Measurements from ENCODE around the gene ENTHD1. TPM values are rescaled to one million over a fixed set of nuclear protein-coding genes. Genes with fewer than 3 reads are reported as not detected.

Gene ENTHD1
- total RNA-seq, 1 experiment from 2014 or later: not detected

DNA sequence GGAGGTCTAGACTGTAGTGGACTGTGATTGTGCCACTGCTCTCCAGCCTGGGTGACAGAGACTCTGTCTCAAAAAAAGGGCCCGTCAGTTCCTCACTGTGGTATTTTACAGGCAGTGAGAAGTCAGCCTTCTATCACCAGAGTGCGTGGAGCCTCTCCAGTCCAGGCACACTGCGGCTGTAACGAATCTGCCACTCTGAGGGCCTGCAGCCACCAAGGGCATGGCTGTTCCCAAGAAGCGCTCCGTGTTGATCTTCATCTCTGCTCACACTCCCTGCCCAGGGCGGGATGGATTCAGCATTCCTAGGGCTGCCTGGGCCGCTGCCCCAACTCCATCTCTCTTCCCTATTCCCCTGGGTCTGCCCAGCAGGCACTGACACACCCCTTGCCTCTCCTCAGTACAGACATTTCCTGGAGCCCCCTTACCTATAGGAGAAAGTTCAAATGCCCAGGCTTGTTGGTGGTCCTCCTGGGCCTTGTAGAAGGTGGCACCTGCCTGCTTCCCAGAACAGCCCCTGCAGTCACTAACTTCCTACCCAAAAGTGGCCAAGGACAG is 174.6 kb downstream of the ENTHD1 start:
- no peak overlapping the region for H3K4me2 ChIP-seq (ENCODE audit: insufficient read depth, insufficient read length, low read length)
- H3K79me1 ChIP-seq (ENCODE audit: insufficient read depth, low read depth, low read length, poor library complexity, severe bottlenecking): no peaks in the 10 kb centered on the region
- H3K9ac ChIP-seq (ENCODE audit: extremely low read depth, insufficient read length, low read length): no peak overlapping the region
- H4K91ac ChIP-seq (ENCODE audit: insufficient read length, low read depth, low read length): no peak overlapping the region
- H3K27me3 ChIP-seq (ENCODE audit: insufficient read depth, low read length): no peaks in the 10 kb centered on the region
- Mint-ChIP-seq H3K9me3 (no peaks in the 10 kb centered on the region), H3K4me3 (no peak overlapping the region), H3K36me3 (ENCODE audit: insufficient read depth in 1 of 3, low read depth in 3 of 3) (no peaks in the 10 kb centered on the region), H3K27ac (no peak overlapping the region), H3K4me1 (peaks cover 13 to 19% of the 10 kb centered on the region in 2 experiments), H3K27me3 (ENCODE audit: low read depth) (peaks cover 13% of the 10 kb centered on the region)
- H3K4me1 ChIP-seq (ENCODE audit: insufficient read depth, low read length): no peaks in the 10 kb centered on the region
- no peaks in the 10 kb centered on the region for H3K79me2 ChIP-seq (ENCODE audit: insufficient read depth, low read length)
- no peak overlapping the region for H2AFZ ChIP-seq (ENCODE audit: low read length)
- H2AK5ac ChIP-seq (ENCODE audit: insufficient read length, low read length): no peak overlapping the region
- no peaks in the 10 kb centered on the region for H4K20me1 ChIP-seq (ENCODE audit: control insufficient read depth, insufficient read depth, insufficient read length)
- no peak overlapping the region for H4K8ac ChIP-seq (replicated peaks; ENCODE audit: insufficient read length, low read depth, low read length)
- no CpG with 5 or more reads among the region's 8 CpGs for WGBS (ENCODE audit: extremely low coverage, insufficient read length, low lambda C conversion rate)
- H3K27ac ChIP-seq (ENCODE audit: insufficient read length, low read depth, low read length): no peak overlapping the region
- no peak overlapping the region for H2BK12ac ChIP-seq (ENCODE audit: insufficient read length, low read depth, low read length)
- H2BK120ac ChIP-seq (ENCODE audit: low read depth, low read length, poor library complexity, severe bottlenecking): no peak overlapping the region
- no peak for DNase-seq
- TF ChIP-seq, protein P1, sequence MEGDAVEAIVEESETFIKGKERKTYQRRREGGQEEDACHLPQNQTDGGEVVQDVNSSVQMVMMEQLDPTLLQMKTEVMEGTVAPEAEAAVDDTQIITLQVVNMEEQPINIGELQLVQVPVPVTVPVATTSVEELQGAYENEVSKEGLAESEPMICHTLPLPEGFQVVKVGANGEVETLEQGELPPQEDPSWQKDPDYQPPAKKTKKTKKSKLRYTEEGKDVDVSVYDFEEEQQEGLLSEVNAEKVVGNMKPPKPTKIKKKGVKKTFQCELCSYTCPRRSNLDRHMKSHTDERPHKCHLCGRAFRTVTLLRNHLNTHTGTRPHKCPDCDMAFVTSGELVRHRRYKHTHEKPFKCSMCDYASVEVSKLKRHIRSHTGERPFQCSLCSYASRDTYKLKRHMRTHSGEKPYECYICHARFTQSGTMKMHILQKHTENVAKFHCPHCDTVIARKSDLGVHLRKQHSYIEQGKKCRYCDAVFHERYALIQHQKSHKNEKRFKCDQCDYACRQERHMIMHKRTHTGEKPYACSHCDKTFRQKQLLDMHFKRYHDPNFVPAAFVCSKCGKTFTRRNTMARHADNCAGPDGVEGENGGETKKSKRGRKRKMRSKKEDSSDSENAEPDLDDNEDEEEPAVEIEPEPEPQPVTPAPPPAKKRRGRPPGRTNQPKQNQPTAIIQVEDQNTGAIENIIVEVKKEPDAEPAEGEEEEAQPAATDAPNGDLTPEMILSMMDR (conservative IDR thresholded peaks at IDR 0.05): no peak
- H2BK5ac ChIP-seq (ENCODE audit: insufficient read length, low read length): no peak overlapping the region
- H2BK15ac ChIP-seq (ENCODE audit: low read depth, low read length): no peak overlapping the region
- H3K18ac ChIP-seq (ENCODE audit: insufficient read length, low read depth, low read length): no peak overlapping the region
- no peak overlapping the region for H3K4ac ChIP-seq (ENCODE audit: low read depth, low read length)
- H2BK20ac ChIP-seq (ENCODE audit: low read depth, low read length, poor library complexity, severe bottlenecking): no peak overlapping the region
- H3K23me2 ChIP-seq (ENCODE audit: insufficient read length, low read depth, low read length, poor library complexity, severe bottlenecking): no peaks in the 10 kb centered on the region
- no peaks in the 10 kb centered on the region for H3K9me3 ChIP-seq (ENCODE audit: control insufficient read depth, low read depth, low read length)
- H3K14ac ChIP-seq (ENCODE audit: insufficient read depth, low read length): no peak overlapping the region; the same call in 1 of the 2 replicates
- H3K23ac ChIP-seq (ENCODE audit: insufficient read length, low read depth, low read length): no peak overlapping the region
- H3T11ph ChIP-seq (ENCODE audit: low read length): no peak overlapping the region
- H4K5ac ChIP-seq (ENCODE audit: insufficient read length, low read depth, low read length): no peak overlapping the region
- H3K56ac ChIP-seq (ENCODE audit: insufficient read length, low read depth, low read length): no peak overlapping the region
